PC-3 (cell line): ENCODE data around the gene ARHGEF17. TPM values are rescaled to one million over a fixed set of nuclear protein-coding genes. Genes with fewer than 3 reads are reported as not detected.

Experiments used
- ATAC-seq: fragments of 200-7000 bp; cut with Tn5 transposase; 2 replicates; pipeline ENCODE4 v1.9.1; 2020; ENCODE audit warnings: mild to moderate bottlenecking, moderate library complexity
- BruUV-seq: library from RNA; stranded (reverse); fragments of 400-500 nt; replicated peaks from 2 replicates; lab custom pipeline; 2021; lab: Mats Ljungman, UMichigan
- CTCF ChIA-PET: fragments of 300-600 bp; sonication (Branson Sonifier 250); formaldehyde crosslinking; loops from one replicate; lab custom pipeline; 2022; ENCODE audit warnings: antibody characterized with exemption; lab: Charles Lee
- POLR2A ChIA-PET: fragments of 300-600 bp; sonication (Branson Sonifier 250); formaldehyde crosslinking; loops from one replicate; lab custom pipeline; 2022; ENCODE audit warnings: antibody characterized with exemption; ENCODE audit not compliant: unreplicated experiment; lab: Charles Lee
- DNase-seq: peaks from one replicate; pipeline ENCODE4 v3.0.0-alpha.2; 2015
- H2AFZ ChIP-seq: fragments of 300-600 bp; sonication (generic); 2 replicates; pipeline ENCODE4 v1.6.0; 2016; ENCODE audit warnings: antibody characterized with exemption, low read length
- H3F3A ChIP-seq: fragments of 300-600 bp; sonication (generic); one replicate; pipeline ENCODE4 v1.6.0; 2017; ENCODE audit warnings: antibody characterized with exemption, low read length, control low read depth, mild to moderate bottlenecking; ENCODE audit not compliant: unreplicated experiment
- H3K27ac ChIP-seq: fragments of 300-600 bp; sonication (generic); 2 replicates; pipeline ENCODE4 v1.5.1; 2016; ENCODE audit warnings: mild to moderate bottlenecking, low read length
- H3K27me3 ChIP-seq: fragments of 300-600 bp; sonication (generic); 2 replicates; pipeline ENCODE4 v1.6.1; 2016; ENCODE audit warnings: low read length, mixed read lengths
- H3K36me3 ChIP-seq: fragments of 300-600 bp; sonication (generic); 2 replicates; pipeline ENCODE4 v1.6.1; 2016; ENCODE audit warnings: low read depth, mixed run types, low read length, mixed read lengths
- H3K4me1 ChIP-seq: fragments of 300-600 bp; sonication (generic); 2 replicates; pipeline ENCODE4 v1.5.1; 2016; ENCODE audit warnings: low read length; ENCODE audit not compliant: insufficient read depth
- H3K4me2 ChIP-seq: fragments of 300-600 bp; sonication (generic); 2 replicates; pipeline ENCODE4 v1.6.0; 2016; ENCODE audit warnings: low read length
- H3K4me3 ChIP-seq: fragments of 300-600 bp; sonication (generic); 2 replicates; pipeline ENCODE4 v1.5.1; 2016; ENCODE audit warnings: mild to moderate bottlenecking, low read length, mixed read lengths
- H3K79me2 ChIP-seq: fragments of 300-600 bp; sonication (generic); 2 replicates; pipeline ENCODE4 v1.6.1; 2017; ENCODE audit warnings: low read length, mixed read lengths
- H3K9ac ChIP-seq: fragments of 300-600 bp; sonication (generic); 2 replicates; pipeline ENCODE4 v1.6.0; 2016; ENCODE audit warnings: mild to moderate bottlenecking, low read length
- H3K9me2 ChIP-seq: fragments of 300-600 bp; sonication (generic); replicated peaks from 2 replicates; pipeline ENCODE4 v1.6.1; 2016; ENCODE audit warnings: mixed run types, low read length, mixed read lengths
- H3K9me3 ChIP-seq: fragments of 300-600 bp; sonication (generic); 2 replicates; pipeline ENCODE4 v1.6.1; 2016; ENCODE audit warnings: low read length, mixed read lengths
- H4K20me1 ChIP-seq: fragments of 300-600 bp; sonication (generic); 2 replicates; pipeline ENCODE4 v1.6.1; 2016; ENCODE audit warnings: low read length, mixed read lengths
- EZH2 ChIP-seq: fragments of 300-600 bp; sonication (generic); IDR thresholded peaks from one replicate; pipeline ENCODE4 v1.6.1; 2017; ENCODE audit warnings: antibody characterized with exemption, mild to moderate bottlenecking, low read length; ENCODE audit not compliant: unreplicated experiment
- EZH2phosphoT487 ChIP-seq: fragments of 300-600 bp; sonication (generic); IDR thresholded peaks from 2 replicates; pipeline ENCODE4 v1.6.1; 2018; ENCODE audit warnings: mild to moderate bottlenecking, antibody characterized with exemption, low read length, borderline replicate concordance
- intact Hi-C: fragments of 100-400 bp; cut with micrococcal nuclease; formaldehyde crosslinking; loops from 2 replicates; pipeline ENCODE4 v1.9.0; 2023
- total RNA-seq: library from RNA; depleted of rRNA; stranded (reverse); fragments of >200 nt; gene quantifications from 2 replicates; pipeline ENCODE4 v1.2.3, GENCODE V29; 2014
- TF ChIP-seq, protein P1 (sequence below): fragments of 300-600 bp; sonication (generic); conservative IDR thresholded peaks from 2 replicates; pipeline ENCODE4 v1.5.1; 2017; ENCODE audit warnings: antibody characterized with exemption, low read depth, mild to moderate bottlenecking, low read length

Gene ARHGEF17
- total RNA-seq, 1 experiment from 2014 or later = 6.2 TPM

DNA sequence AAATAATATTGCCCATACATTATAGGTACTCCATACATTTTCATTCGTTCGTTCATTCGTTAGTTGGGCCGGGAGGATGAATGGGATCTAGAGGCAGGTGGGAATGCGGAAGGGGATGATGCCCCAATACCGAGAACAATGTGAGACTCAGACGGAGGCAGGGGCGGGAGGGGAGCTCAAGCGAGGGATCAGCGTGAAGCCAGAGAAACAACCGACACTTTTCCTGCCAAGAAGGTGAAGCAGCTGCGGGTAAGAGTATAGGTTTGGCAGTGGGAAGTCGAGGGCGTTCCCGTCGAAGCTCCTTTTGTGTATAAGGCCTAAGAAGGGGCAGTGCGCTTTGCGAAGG is 1.1 kb upstream of the ARHGEF17 start:
- Histone ChIP-seq H3K9me2 (no peaks in the 10 kb centered on the region), H3K27ac (no peak overlapping the region), H3K4me3 (peak overlapping the region; percentile 67), H4K20me1 (no peaks in the 10 kb centered on the region), H3K36me3 (no peaks in the 10 kb centered on the region), H3K4me2 (peak overlapping the region; percentile 89), H3K9ac (peak overlapping the region; percentile 45), H3F3A (no peaks in the 10 kb centered on the region), H2AFZ (peak overlapping the region; percentile 89), H3K9me3 (no peaks in the 10 kb centered on the region), H3K79me2 (no peaks in the 10 kb centered on the region), H3K4me1 (peaks cover 9% of the 10 kb centered on the region), H3K27me3 (no peaks in the 10 kb centered on the region)
- no peak for DNase-seq
- BruUV-seq = no TSS peak
- intact Hi-C loops = loop anchor here (1.0 to 5.0 kb wide), 4 partner anchors 20 to 120 kb away; no protein-coding TSS in a partner anchor
- ChIA-PET CTCF (interaction anchor here (0.6 to 2.5 kb wide), 12 partner anchors 9 to 471 kb away, joined by 3 to 48 read pairs (median 8); no protein-coding TSS in a partner anchor), POLR2A (interaction anchor here (0.6 to 0.7 kb wide), 6 partner anchors 44 to 1294 kb away, joined by 4 to 14 read pairs (median 10); no protein-coding TSS in a partner anchor)
- TF ChIP-seq EZH2phosphoT487 = no peak
- no peak for TF ChIP-seq EZH2
- TF ChIP-seq, protein P1, sequence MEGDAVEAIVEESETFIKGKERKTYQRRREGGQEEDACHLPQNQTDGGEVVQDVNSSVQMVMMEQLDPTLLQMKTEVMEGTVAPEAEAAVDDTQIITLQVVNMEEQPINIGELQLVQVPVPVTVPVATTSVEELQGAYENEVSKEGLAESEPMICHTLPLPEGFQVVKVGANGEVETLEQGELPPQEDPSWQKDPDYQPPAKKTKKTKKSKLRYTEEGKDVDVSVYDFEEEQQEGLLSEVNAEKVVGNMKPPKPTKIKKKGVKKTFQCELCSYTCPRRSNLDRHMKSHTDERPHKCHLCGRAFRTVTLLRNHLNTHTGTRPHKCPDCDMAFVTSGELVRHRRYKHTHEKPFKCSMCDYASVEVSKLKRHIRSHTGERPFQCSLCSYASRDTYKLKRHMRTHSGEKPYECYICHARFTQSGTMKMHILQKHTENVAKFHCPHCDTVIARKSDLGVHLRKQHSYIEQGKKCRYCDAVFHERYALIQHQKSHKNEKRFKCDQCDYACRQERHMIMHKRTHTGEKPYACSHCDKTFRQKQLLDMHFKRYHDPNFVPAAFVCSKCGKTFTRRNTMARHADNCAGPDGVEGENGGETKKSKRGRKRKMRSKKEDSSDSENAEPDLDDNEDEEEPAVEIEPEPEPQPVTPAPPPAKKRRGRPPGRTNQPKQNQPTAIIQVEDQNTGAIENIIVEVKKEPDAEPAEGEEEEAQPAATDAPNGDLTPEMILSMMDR = no peak
- peak; percentile 1; the same call in 1 of the 2 replicates for ATAC-seq

DNA sequence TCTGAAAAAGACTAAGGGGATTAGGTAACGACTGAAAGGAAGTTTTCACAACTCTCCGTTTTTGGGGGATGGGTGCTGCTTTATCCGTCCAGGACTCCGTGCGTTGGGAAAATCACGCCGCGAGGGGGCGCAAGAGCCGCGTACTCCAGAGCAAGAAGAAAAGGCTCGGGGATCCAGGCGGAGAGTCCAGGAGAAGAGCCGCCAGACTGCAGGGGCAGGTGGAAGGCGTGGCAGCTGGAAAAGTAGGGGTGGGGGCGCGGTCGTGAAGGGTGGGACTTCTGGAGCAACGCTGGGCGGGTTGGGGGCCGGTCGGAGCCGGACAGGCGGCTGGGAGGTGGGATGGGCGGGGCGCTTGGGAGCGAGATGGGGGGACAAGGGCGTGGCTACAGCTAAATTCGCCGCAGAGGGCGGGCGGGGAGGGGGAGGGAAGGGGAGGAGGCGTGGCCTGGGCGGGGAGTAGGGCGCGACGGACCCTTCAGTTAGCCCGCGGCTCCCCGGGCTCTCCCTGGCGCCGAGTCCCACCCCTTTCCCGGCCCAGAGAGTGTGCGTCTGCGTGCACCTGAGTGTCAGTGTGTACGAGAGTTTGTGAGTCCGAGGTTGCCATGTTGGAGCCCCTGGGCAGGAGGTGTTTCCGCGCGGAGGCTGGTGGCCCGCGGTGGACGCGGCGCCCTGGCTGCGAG is 613 bp upstream of the ARHGEF17 start:
- Histone ChIP-seq H3K36me3 (no peaks in the 10 kb centered on the region), H3K27ac (peak overlapping the region; percentile 72), H3K9ac (peak overlapping the region; percentile 71), H2AFZ (peak overlapping the region; percentile 89), H3K9me2 (no peaks in the 10 kb centered on the region), H4K20me1 (no peaks in the 10 kb centered on the region), H3K4me3 (peak overlapping the region; percentile 86), H3K79me2 (no peaks in the 10 kb centered on the region), H3K9me3 (no peaks in the 10 kb centered on the region), H3K4me1 (peaks cover 9% of the 10 kb centered on the region), H3K4me2 (peak overlapping the region; percentile 97), H3K27me3 (no peaks in the 10 kb centered on the region), H3F3A (no peaks in the 10 kb centered on the region)
- ChIA-PET POLR2A (interaction anchor here (0.5 to 0.7 kb wide), 7 partner anchors 44 to 1294 kb away, joined by 3 to 14 read pairs (median 7); no protein-coding TSS in a partner anchor), CTCF (interaction anchor here (0.5 to 2.5 kb wide), 15 partner anchors 10 to 514 kb away, joined by 3 to 48 read pairs (median 8); partner anchors contain the start of gene STARD10)
- ATAC-seq (peak; percentile 85), DNase-seq (peak; percentile 99)
- TF ChIP-seq EZH2 (no peak), EZH2phosphoT487 (no peak)
- TF ChIP-seq, protein P1 = peak; percentile 97
- BruUV-seq = no TSS peak
- intact Hi-C loops = loop anchor here (1.0 to 5.0 kb wide), 4 partner anchors 20 to 120 kb away; no protein-coding TSS in a partner anchor
